ENCODE data around the gene RRBP1. TPM values are rescaled to one million over a fixed set of nuclear protein-coding genes. Genes with fewer than 3 reads are reported as not detected.

The RRBP1 gene
- total and polyA plus RNA-seq, 2 experiments from 2014 or later: 193 to 242 TPM

- peaks cover 100% of the 10 kb centered on the region for H3K79me2 ChIP-seq
- H4K20me1 ChIP-seq (ENCODE audit: insufficient read depth, poor library complexity, severe bottlenecking): peaks cover 100% of the 10 kb centered on the region
- WGBS (ENCODE audit: low lambda C conversion rate, missing lambda C conversion rate): 74% methylated on average over 17 of the region's 20 CpGs
- H3K27ac ChIP-seq: no peak overlapping the region
- H3K4me1 ChIP-seq (ENCODE audit: insufficient read depth): peaks cover 57% of the 10 kb centered on the region
- H3K9me2 ChIP-seq (replicated peaks; ENCODE audit: insufficient read depth): no peaks in the 10 kb centered on the region
- H3K4me2 ChIP-seq: no peak overlapping the region
- H3K36me3 ChIP-seq (replicated peaks; ENCODE audit: insufficient read depth, low read depth): no peaks in the 10 kb centered on the region
- DNase-seq (ENCODE audit: low spot score): no peak
- H3K9me3 ChIP-seq (ENCODE audit: low read depth): no peaks in the 10 kb centered on the region
- H3K4me3 ChIP-seq: no peak overlapping the region
- no peak overlapping the region for H2AFZ ChIP-seq
- no peaks in the 10 kb centered on the region for H3K27me3 ChIP-seq
- peak; percentile 44 for TF ChIP-seq CTCF (IDR thresholded peaks at IDR 0.05; ENCODE audit: poor library complexity)
- no peak for TF ChIP-seq EZH2phosphoT487 (IDR thresholded peaks at IDR 0.05; ENCODE audit: low read depth, severe bottlenecking, unreplicated experiment)
Observed at GRCh38 chr20:17648791-17649730, 33.0 kb downstream of the RRBP1 start.

GRCh38 chr20:17648315-17648646 lies 33.8 kb downstream of the RRBP1 start:
- 81% methylated on average over 10 of the region's 10 CpGs for WGBS (ENCODE audit: low lambda C conversion rate, missing lambda C conversion rate)
- peaks cover 100% of the 10 kb centered on the region for H4K20me1 ChIP-seq (ENCODE audit: insufficient read depth, poor library complexity, severe bottlenecking)

GRCh38 chr20:17647391-17648314 lies 34.4 kb downstream of the RRBP1 start:
- Histone ChIP-seq H4K20me1 (ENCODE audit: insufficient read depth, poor library complexity, severe bottlenecking) (peaks cover 100% of the 10 kb centered on the region), H3K79me2 (peaks cover 100% of the 10 kb centered on the region), H3K4me3 (no peak overlapping the region), H3K9me3 (ENCODE audit: low read depth) (no peaks in the 10 kb centered on the region), H3K9me2 (replicated peaks; ENCODE audit: insufficient read depth) (no peaks in the 10 kb centered on the region), H3K27me3 (no peaks in the 10 kb centered on the region), H2AFZ (no peak overlapping the region), H3K36me3 (replicated peaks; ENCODE audit: insufficient read depth, low read depth) (no peaks in the 10 kb centered on the region), H3K27ac (no peak overlapping the region), H3K4me2 (no peak overlapping the region), H3K4me1 (ENCODE audit: insufficient read depth) (peaks cover 53% of the 10 kb centered on the region)
- no peak for TF ChIP-seq CTCF (IDR thresholded peaks at IDR 0.05; ENCODE audit: poor library complexity)
- TF ChIP-seq EZH2 (IDR thresholded peaks at IDR 0.05; ENCODE audit: borderline replicate concordance): no peak
- TF ChIP-seq EZH2phosphoT487 (IDR thresholded peaks at IDR 0.05; ENCODE audit: low read depth, severe bottlenecking, unreplicated experiment): no peak
- WGBS (ENCODE audit: low lambda C conversion rate, missing lambda C conversion rate): 95% methylated on average over 20 of the region's 20 CpGs
- DNase-seq (ENCODE audit: low spot score): no peak

More at GRCh38 chr20:17648315-17648646, 33.8 kb downstream of the RRBP1 start:
- no peaks in the 10 kb centered on the region for H3K36me3 ChIP-seq (replicated peaks; ENCODE audit: insufficient read depth, low read depth)
- no peak overlapping the region for H2AFZ ChIP-seq
- H3K27me3 ChIP-seq: no peaks in the 10 kb centered on the region
- H3K9me3 ChIP-seq (ENCODE audit: low read depth): no peaks in the 10 kb centered on the region
- H3K4me2 ChIP-seq: no peak overlapping the region
- H3K9me2 ChIP-seq (replicated peaks; ENCODE audit: insufficient read depth): no peaks in the 10 kb centered on the region
- H3K4me1 ChIP-seq (ENCODE audit: insufficient read depth): peaks cover 57% of the 10 kb centered on the region
- no peak for TF ChIP-seq EZH2phosphoT487 (IDR thresholded peaks at IDR 0.05; ENCODE audit: low read depth, severe bottlenecking, unreplicated experiment)
- TF ChIP-seq EZH2 (IDR thresholded peaks at IDR 0.05; ENCODE audit: borderline replicate concordance): no peak
- no peak for TF ChIP-seq CTCF (IDR thresholded peaks at IDR 0.05; ENCODE audit: poor library complexity)
- no peak overlapping the region for H3K4me3 ChIP-seq
- H3K79me2 ChIP-seq: peaks cover 100% of the 10 kb centered on the region
- no peak for DNase-seq (ENCODE audit: low spot score)
- no peak overlapping the region for H3K27ac ChIP-seq

Data from hepatocyte (in vitro differentiated cells).